Caco-2 (cell line): ENCODE data around the gene METAP2. TPM values are rescaled to one million over a fixed set of nuclear protein-coding genes. Genes with fewer than 3 reads are reported as not detected.

Source experiments
- BruUV-seq: library from RNA; stranded (reverse); fragments of 400-500 nt; replicated peaks from 2 replicates; lab custom pipeline; 2021; lab: Mats Ljungman, UMichigan
- CTCF ChIA-PET: fragments of 300-600 bp; sonication (Branson Sonifier 250); formaldehyde crosslinking; loops from one replicate; lab custom pipeline; 2022; ENCODE audit warnings: antibody characterized with exemption; lab: Charles Lee
- POLR2A ChIA-PET: fragments of 300-600 bp; sonication (Branson Sonifier 250); formaldehyde crosslinking; loops from one replicate; lab custom pipeline; 2022; ENCODE audit warnings: antibody characterized with exemption; lab: Charles Lee
- DNase-seq, 2 experiments: peaks; one replicate each; pipeline versions ENCODE4 v3.0.0 to v3.0.0-alpha.2; 2020 to 2022
- H3K27me3 ChIP-seq: replicated peaks from 2 replicates; pipeline ENCODE4 v1.6.0; 2011; ENCODE audit warnings: low read length; ENCODE audit not compliant: control insufficient read depth, insufficient read depth
- H3K36me3 ChIP-seq: 2 replicates; pipeline ENCODE4 v1.5.1; 2011; ENCODE audit warnings: low read length; ENCODE audit not compliant: control insufficient read depth, insufficient read depth
- H3K4me1 ChIP-seq: fragments of 250-450 bp; sonication (Bioruptor Pico); 2 replicates; pipeline ENCODE4 v1.5.1; 2020; ENCODE audit warnings: mild to moderate bottlenecking
- H3K4me3 ChIP-seq: 2 replicates; pipeline ENCODE4 v1.5.1; 2011; ENCODE audit warnings: low read depth, mild to moderate bottlenecking, control low read depth, low read length
- H3K9me3 ChIP-seq: fragments of 250-450 bp; sonication (Bioruptor Pico); 2 replicates; pipeline ENCODE4 v1.5.1; 2020; ENCODE audit warnings: mild to moderate bottlenecking, moderate library complexity
- H3K27ac Mint-ChIP-seq: one replicate; pipeline ENCODE4 v1.8.0; 2022; ENCODE audit warnings: mixed read lengths; ENCODE audit not compliant: unreplicated experiment
- H3K27me3 Mint-ChIP-seq: one replicate; pipeline ENCODE4 v1.8.0; 2022; ENCODE audit warnings: mixed read lengths; ENCODE audit not compliant: insufficient read depth, unreplicated experiment
- H3K36me3 Mint-ChIP-seq: one replicate; pipeline ENCODE4 v1.8.0; 2022; ENCODE audit warnings: mild to moderate bottlenecking, mixed read lengths; ENCODE audit not compliant: insufficient read depth, unreplicated experiment
- H3K4me1 Mint-ChIP-seq: one replicate; pipeline ENCODE4 v1.8.0; 2022; ENCODE audit warnings: low read depth, mixed read lengths; ENCODE audit not compliant: unreplicated experiment
- H3K4me3 Mint-ChIP-seq: one replicate; pipeline ENCODE4 v1.8.0; 2022; ENCODE audit warnings: mild to moderate bottlenecking, moderate library complexity, mixed read lengths; ENCODE audit not compliant: unreplicated experiment
- H3K9me3 Mint-ChIP-seq: one replicate; pipeline ENCODE4 v1.8.0; 2022; ENCODE audit warnings: mixed read lengths; ENCODE audit not compliant: unreplicated experiment
- intact Hi-C: fragments of 100-400 bp; cut with micrococcal nuclease; formaldehyde crosslinking; loops from one replicate; pipeline ENCODE4 v1.10.0; 2022; ENCODE audit not compliant: unreplicated experiment
- total RNA-seq: library from RNA; stranded (reverse); gene quantifications from 2 replicates; pipeline ENCODE4 v1.2.3, GENCODE V29; 2022
- TF ChIP-seq, protein P1 (sequence below), 2 experiments: fragments of 200-600 bp in 1 of 2; IDR thresholded peaks; 1 replicate in 1 of 2; 2 replicates in 1 of 2; pipeline versions ENCODE4 v1.5.1 to v1.8.0; 2011 to 2022; ENCODE audit warnings: antibody characterized with exemption in 1 of 2, control low read depth in 1 of 2, inconsistent platforms in 1 of 2, low read depth in 1 of 2, low read length in 1 of 2, mild to moderate bottlenecking in 1 of 2, moderate library complexity in 1 of 2; ENCODE audit not compliant: insufficient read depth in 1 of 2, severe bottlenecking in 1 of 2, unreplicated experiment in 1 of 2

The METAP2 gene
- total RNA-seq, 1 experiment from 2014 or later: 138 TPM

DNA sequence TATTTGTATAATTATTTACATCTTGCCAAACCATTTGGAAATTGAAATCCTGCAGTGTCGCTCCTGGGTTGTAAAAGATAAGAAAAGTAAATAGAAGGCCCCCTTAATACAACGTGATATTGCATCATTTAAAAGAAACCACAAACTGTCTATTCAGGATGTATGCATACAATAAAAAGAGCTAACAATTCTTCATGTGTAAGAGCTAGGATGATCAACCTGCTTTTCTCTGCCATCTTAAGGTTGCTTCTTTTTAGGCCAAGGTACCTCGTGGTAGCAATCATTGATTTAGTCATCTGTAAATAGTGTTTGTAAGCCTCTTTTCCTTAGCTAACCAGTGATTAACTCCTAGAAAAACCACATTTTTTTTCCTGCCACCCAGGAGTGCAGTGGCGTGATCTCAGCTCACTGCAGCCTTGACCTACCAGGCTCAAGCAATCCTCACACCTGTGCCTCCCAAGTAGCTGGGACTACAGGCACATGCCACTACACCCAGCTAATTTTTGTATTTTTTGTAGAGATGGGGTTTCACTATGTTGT is 80.7 kb downstream of the METAP2 start:
- POLR2A ChIA-PET: no interaction called here

GRCh38 chr12:95557625-95558024 is 83.7 kb downstream of the METAP2 start:
- no peak overlapping the region for H3K27ac Mint-ChIP-seq
- TF ChIP-seq, protein P1, sequence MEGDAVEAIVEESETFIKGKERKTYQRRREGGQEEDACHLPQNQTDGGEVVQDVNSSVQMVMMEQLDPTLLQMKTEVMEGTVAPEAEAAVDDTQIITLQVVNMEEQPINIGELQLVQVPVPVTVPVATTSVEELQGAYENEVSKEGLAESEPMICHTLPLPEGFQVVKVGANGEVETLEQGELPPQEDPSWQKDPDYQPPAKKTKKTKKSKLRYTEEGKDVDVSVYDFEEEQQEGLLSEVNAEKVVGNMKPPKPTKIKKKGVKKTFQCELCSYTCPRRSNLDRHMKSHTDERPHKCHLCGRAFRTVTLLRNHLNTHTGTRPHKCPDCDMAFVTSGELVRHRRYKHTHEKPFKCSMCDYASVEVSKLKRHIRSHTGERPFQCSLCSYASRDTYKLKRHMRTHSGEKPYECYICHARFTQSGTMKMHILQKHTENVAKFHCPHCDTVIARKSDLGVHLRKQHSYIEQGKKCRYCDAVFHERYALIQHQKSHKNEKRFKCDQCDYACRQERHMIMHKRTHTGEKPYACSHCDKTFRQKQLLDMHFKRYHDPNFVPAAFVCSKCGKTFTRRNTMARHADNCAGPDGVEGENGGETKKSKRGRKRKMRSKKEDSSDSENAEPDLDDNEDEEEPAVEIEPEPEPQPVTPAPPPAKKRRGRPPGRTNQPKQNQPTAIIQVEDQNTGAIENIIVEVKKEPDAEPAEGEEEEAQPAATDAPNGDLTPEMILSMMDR (IDR thresholded peaks at IDR 0.05; ENCODE audit: insufficient read depth in 1 of 2, low read depth in 1 of 2, low read length in 1 of 2, severe bottlenecking in 1 of 2, unreplicated experiment in 1 of 2): no peak
- no peak overlapping the region for H3K4me3 Mint-ChIP-seq
- H3K4me3 ChIP-seq: no peak overlapping the region
- BruUV-seq: no TSS peak
- no peak for DNase-seq
- H3K4me1 Mint-ChIP-seq: peaks cover 8% of the 10 kb centered on the region
- H3K36me3 Mint-ChIP-seq: no peaks in the 10 kb centered on the region
- no peaks in the 10 kb centered on the region for H3K27me3 ChIP-seq
- no peaks in the 10 kb centered on the region for H3K36me3 ChIP-seq
- no peaks in the 10 kb centered on the region for H3K27me3 Mint-ChIP-seq
- no peaks in the 10 kb centered on the region for H3K9me3 Mint-ChIP-seq
- intact Hi-C loops: no loop called here
- peaks cover 7% of the 10 kb centered on the region for H3K4me1 ChIP-seq
- ChIA-PET CTCF (interaction anchor here (0.6 kb wide), 1 partner anchor 17 kb away, joined by 4 read pairs; no protein-coding TSS in a partner anchor), POLR2A (no interaction called here)
- no peaks in the 10 kb centered on the region for H3K9me3 ChIP-seq

More for the DNA sequence above, 80.7 kb downstream of the METAP2 start:
- CTCF ChIA-PET: interaction anchor here (1.6 kb wide), 2 partner anchors 20 kb away, joined by 7 to 8 read pairs; no protein-coding TSS in a partner anchor
- no TSS peak for BruUV-seq
- Histone ChIP-seq H3K27me3 (no peaks in the 10 kb centered on the region), H3K9me3 (peaks cover 2% of the 10 kb centered on the region; the same call in 1 of the 2 replicates), H3K4me3 (no peak overlapping the region), H3K36me3 (no peaks in the 10 kb centered on the region), H3K4me1 (peaks cover 7% of the 10 kb centered on the region)
- H3K27me3 Mint-ChIP-seq: no peaks in the 10 kb centered on the region
- H3K4me3 Mint-ChIP-seq: no peak overlapping the region
- intact Hi-C loops: no loop called here
- TF ChIP-seq, protein P1 (IDR thresholded peaks at IDR 0.05; ENCODE audit: insufficient read depth in 1 of 2, low read depth in 1 of 2, low read length in 1 of 2, severe bottlenecking in 1 of 2, unreplicated experiment in 1 of 2): no peak
- peaks cover 14% of the 10 kb centered on the region for H3K4me1 Mint-ChIP-seq
- no peak for DNase-seq
- no peaks in the 10 kb centered on the region for H3K36me3 Mint-ChIP-seq
- H3K27ac Mint-ChIP-seq: no peak overlapping the region
- no peaks in the 10 kb centered on the region for H3K9me3 Mint-ChIP-seq

Other genes starting within 250 kb of the METAP2 start
- gene USP44, start 77.3 kb downstream of the METAP2 start, total RNA-seq: 0.14 and 0.19 TPM in 2 replicates